Endothelial cell (in vitro differentiated cells): ENCODE measurements around the gene ACBD6. TPM values are rescaled to one million over a fixed set of nuclear protein-coding genes. Genes with fewer than 3 reads are reported as not detected.
"Not testable (repeated sequence)": the region's sequence is repeated elsewhere in the genome, so short reads cannot be mapped to it uniquely, and the experiment has no call there.

ENCODE experiments used
- DNase-seq: peaks from one replicate; pipeline ENCODE4 v3.0.0; 2021; ENCODE audit warnings: low spot score
- H3K27ac Mint-ChIP-seq: one replicate; pipeline ENCODE4 v1.8.0; 2021; ENCODE audit warnings: mixed read lengths, inconsistent platforms; ENCODE audit not compliant: unreplicated experiment
- H3K27me3 Mint-ChIP-seq: one replicate; pipeline ENCODE4 v1.8.0; 2021; ENCODE audit warnings: mild to moderate bottlenecking, moderate library complexity, mixed read lengths, inconsistent platforms; ENCODE audit not compliant: unreplicated experiment
- H3K36me3 Mint-ChIP-seq: one replicate; pipeline ENCODE4 v1.8.0; 2021; ENCODE audit warnings: mild to moderate bottlenecking, low read depth, mixed read lengths, inconsistent platforms; ENCODE audit not compliant: unreplicated experiment
- H3K4me1 Mint-ChIP-seq: one replicate; pipeline ENCODE4 v1.8.0; 2021; ENCODE audit warnings: mild to moderate bottlenecking, mixed read lengths, inconsistent platforms; ENCODE audit not compliant: unreplicated experiment
- H3K4me3 Mint-ChIP-seq: one replicate; pipeline ENCODE4 v1.8.0; 2021; ENCODE audit warnings: mild to moderate bottlenecking, mixed read lengths, inconsistent platforms; ENCODE audit not compliant: unreplicated experiment
- H3K9me3 Mint-ChIP-seq: one replicate; pipeline ENCODE4 v1.8.0; 2021; ENCODE audit warnings: mixed read lengths, inconsistent platforms; ENCODE audit not compliant: unreplicated experiment
- CTCF ChIP-seq: fragments of 200-600 bp; sonication (generic); IDR thresholded peaks from one replicate; pipeline ENCODE4 v1.5.0; 2021; ENCODE audit warnings: antibody characterized with exemption; ENCODE audit not compliant: unreplicated experiment
- total RNA-seq: library from RNA; stranded (reverse); fragmentation: NEBNext Ultra II Directional; extraction: Animal tissue kit (Norgen Biotek cat#: 25700); gene quantifications from one replicate; pipeline ENCODE4 v1.2.1, GENCODE V29; 2021; ENCODE audit not compliant: unreplicated experiment

The ACBD6 gene
- total RNA-seq, 1 donor from 2014 or later: 46.5 TPM

GRCh38 chr1:180412583-180412982 is 89.8 kb downstream of the ACBD6 start:
- H3K27me3 Mint-ChIP-seq: no peaks in the 10 kb centered on the region
- no peaks in the 10 kb centered on the region for H3K36me3 Mint-ChIP-seq
- H3K4me3 Mint-ChIP-seq: no peak overlapping the region
- H3K4me1 Mint-ChIP-seq: no peaks in the 10 kb centered on the region
- no peaks in the 10 kb centered on the region for H3K9me3 Mint-ChIP-seq
- no peak for DNase-seq
- TF ChIP-seq CTCF: no peak
- H3K27ac Mint-ChIP-seq: no peak overlapping the region

- DNase-seq, H3K4me1 Mint-ChIP-seq, H3K36me3 Mint-ChIP-seq, H3K4me3 Mint-ChIP-seq, H3K9me3 Mint-ChIP-seq, H3K27ac Mint-ChIP-seq, H3K27me3 Mint-ChIP-seq: not testable (repeated sequence)
These were observed 94.2 kb downstream of the ACBD6 start for GRCh38 chr1:180408128-180408527.

DNA sequence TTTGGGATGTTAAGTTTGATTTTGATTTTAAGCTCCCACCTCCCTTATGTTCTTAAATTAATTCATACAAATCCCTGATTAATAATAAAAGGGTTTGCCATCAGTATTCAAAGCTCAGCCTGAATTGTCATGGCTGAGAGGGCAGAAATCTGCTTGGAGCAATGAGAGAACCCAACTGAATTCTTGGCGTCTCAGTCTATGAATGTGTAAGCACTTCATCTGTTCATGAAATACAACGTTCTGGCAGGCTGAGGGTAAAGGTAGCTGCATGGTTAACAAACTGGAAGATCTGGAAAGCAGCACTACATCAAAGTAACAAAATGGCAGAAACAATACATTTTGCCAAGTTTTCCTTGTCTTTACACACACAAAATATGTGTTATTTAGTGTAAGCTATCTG is 95.3 kb downstream of the ACBD6 start:
- no peak for TF ChIP-seq CTCF
- H3K27ac Mint-ChIP-seq: no peak overlapping the region
- no peaks in the 10 kb centered on the region for H3K36me3 Mint-ChIP-seq
- DNase-seq: no peak
- no peaks in the 10 kb centered on the region for H3K4me1 Mint-ChIP-seq
- no peaks in the 10 kb centered on the region for H3K9me3 Mint-ChIP-seq
- no peak overlapping the region for H3K4me3 Mint-ChIP-seq
- H3K27me3 Mint-ChIP-seq: peaks cover 2% of the 10 kb centered on the region

DNA sequence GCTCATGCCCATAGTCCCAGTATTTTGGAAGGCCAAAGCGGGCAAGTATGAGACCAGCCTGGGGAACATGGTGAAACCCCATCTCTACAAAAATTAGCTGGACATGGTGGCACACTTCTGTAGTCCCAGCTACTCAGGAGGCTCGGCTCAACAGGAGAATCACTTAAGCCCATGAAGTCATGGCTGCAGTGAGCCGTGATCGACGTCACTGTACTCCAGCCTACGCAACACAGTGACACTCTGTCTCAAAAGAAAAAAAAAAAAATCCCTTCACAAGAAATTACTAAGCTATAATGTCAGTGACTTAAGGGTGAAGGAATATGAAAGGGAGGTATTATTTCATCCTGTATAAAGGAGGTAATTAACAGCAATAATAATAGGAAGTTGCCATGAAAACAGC is 99.8 kb downstream of the ACBD6 start:
- Mint-ChIP-seq H3K4me1 (no peaks in the 10 kb centered on the region), H3K36me3 (no peaks in the 10 kb centered on the region)

DNA sequence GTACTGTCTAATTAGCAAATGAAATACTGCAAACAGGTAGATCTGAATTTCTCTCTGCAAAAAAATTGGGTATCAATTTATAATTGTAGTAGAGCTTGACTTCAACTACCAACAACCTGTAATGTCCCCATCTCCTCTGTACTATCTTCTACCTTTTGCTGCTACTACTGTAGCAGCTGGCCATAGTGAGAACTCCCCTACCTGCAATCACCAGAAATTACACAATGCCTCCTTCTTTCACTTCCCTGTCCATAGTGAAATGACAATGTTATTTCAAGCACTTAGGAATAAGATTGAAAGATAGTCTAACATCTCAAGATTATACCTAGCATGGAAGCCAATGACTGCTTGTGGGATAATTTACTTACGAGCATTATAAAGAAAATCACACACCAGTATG is 100.4 kb downstream of the ACBD6 start:
- peaks cover 2% of the 10 kb centered on the region for H3K27me3 Mint-ChIP-seq
- DNase-seq: no peak
- H3K9me3 Mint-ChIP-seq: no peaks in the 10 kb centered on the region
- H3K4me1 Mint-ChIP-seq: no peaks in the 10 kb centered on the region
- H3K36me3 Mint-ChIP-seq: no peaks in the 10 kb centered on the region
- H3K27ac Mint-ChIP-seq: no peak overlapping the region
- H3K4me3 Mint-ChIP-seq: no peak overlapping the region
- TF ChIP-seq CTCF: no peak

More for the DNA sequence above, 99.8 kb downstream of the ACBD6 start:
- no peak overlapping the region for H3K4me3 Mint-ChIP-seq
- no peaks in the 10 kb centered on the region for H3K9me3 Mint-ChIP-seq
- TF ChIP-seq CTCF: no peak
- H3K27me3 Mint-ChIP-seq: peaks cover 2% of the 10 kb centered on the region
- no peak overlapping the region for H3K27ac Mint-ChIP-seq
- DNase-seq: no peak

DNA sequence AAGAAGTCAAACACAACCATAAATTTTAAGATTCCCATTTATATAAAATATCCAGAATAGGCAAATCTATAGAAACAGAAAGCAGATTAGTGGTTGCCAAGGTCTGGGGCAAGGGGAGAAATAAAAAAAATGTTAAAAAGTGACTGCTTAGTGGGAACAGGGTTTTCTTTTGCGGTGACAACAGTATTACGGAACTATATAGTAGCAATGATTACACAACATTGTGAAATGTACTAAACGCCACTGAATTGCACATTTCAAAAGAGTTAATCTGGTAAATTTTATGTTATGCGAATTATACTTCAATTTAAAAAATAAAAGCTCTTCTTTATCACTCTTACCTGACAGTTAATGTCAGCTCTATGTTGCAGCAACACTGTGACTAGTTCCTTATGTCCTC is 105.2 kb downstream of the ACBD6 start:
- H3K27ac Mint-ChIP-seq: no peak overlapping the region
- peaks cover 6% of the 10 kb centered on the region for H3K36me3 Mint-ChIP-seq
- TF ChIP-seq CTCF: no peak
- H3K4me3 Mint-ChIP-seq: no peak overlapping the region
- H3K9me3 Mint-ChIP-seq: no peaks in the 10 kb centered on the region
- H3K4me1 Mint-ChIP-seq: no peaks in the 10 kb centered on the region
- H3K27me3 Mint-ChIP-seq: no peaks in the 10 kb centered on the region
- DNase-seq: no peak
